Measurements from ENCODE around the gene ARHGAP22. TPM values are rescaled to one million over a fixed set of nuclear protein-coding genes. Genes with fewer than 3 reads are reported as not detected.

Gene ARHGAP22
- total RNA-seq, 1 donor from 2014 or later: 5.1 TPM

- Mint-ChIP-seq H3K36me3 (no peaks in the 10 kb centered on the region), H3K4me3 (no peak overlapping the region), H3K27me3 (peaks cover 4% of the 10 kb centered on the region), H3K9me3 (no peaks in the 10 kb centered on the region), H3K27ac (no peak overlapping the region), H3K4me1 (ENCODE audit: unreplicated experiment) (no peaks in the 10 kb centered on the region)
- no peak for TF ChIP-seq CTCF (conservative IDR thresholded peaks at IDR 0.05)
- no peak for DNase-seq (ENCODE audit: extremely low spot score, unreplicated experiment)
Observed at GRCh38 chr10:48536156-48536500, 68.7 kb downstream of the ARHGAP22 start.

GRCh38 chr10:48535416-48536155, 69.3 kb downstream of the ARHGAP22 start:
- H3K4me3 Mint-ChIP-seq: no peak overlapping the region
- no peaks in the 10 kb centered on the region for H3K4me1 Mint-ChIP-seq (ENCODE audit: unreplicated experiment)
- H3K36me3 Mint-ChIP-seq: no peaks in the 10 kb centered on the region
- H3K27ac Mint-ChIP-seq: no peak overlapping the region
- no peak for TF ChIP-seq CTCF (conservative IDR thresholded peaks at IDR 0.05)
- H3K27me3 Mint-ChIP-seq: peaks cover 4% of the 10 kb centered on the region
- no peaks in the 10 kb centered on the region for H3K9me3 Mint-ChIP-seq
- no peak for DNase-seq (ENCODE audit: extremely low spot score, unreplicated experiment)

GRCh38 chr10:48533951-48534720, 70.7 kb downstream of the ARHGAP22 start:
- no peak overlapping the region for H3K4me3 Mint-ChIP-seq
- no peaks in the 10 kb centered on the region for H3K9me3 Mint-ChIP-seq
- H3K36me3 Mint-ChIP-seq: no peaks in the 10 kb centered on the region
- DNase-seq (ENCODE audit: extremely low spot score, unreplicated experiment): peak; percentile 56
- no peak overlapping the region for H3K27ac Mint-ChIP-seq
- TF ChIP-seq CTCF (conservative IDR thresholded peaks at IDR 0.05): no peak
- H3K4me1 Mint-ChIP-seq (ENCODE audit: unreplicated experiment): no peaks in the 10 kb centered on the region
- peaks cover 8% of the 10 kb centered on the region for H3K27me3 Mint-ChIP-seq

- H3K27me3 Mint-ChIP-seq: peaks cover 12% of the 10 kb centered on the region
- DNase-seq (ENCODE audit: extremely low spot score, unreplicated experiment): no peak
- no peak overlapping the region for H3K4me3 Mint-ChIP-seq
- peaks cover 5% of the 10 kb centered on the region for H3K9me3 Mint-ChIP-seq
- TF ChIP-seq CTCF (conservative IDR thresholded peaks at IDR 0.05): no peak
- no peaks in the 10 kb centered on the region for H3K4me1 Mint-ChIP-seq (ENCODE audit: unreplicated experiment)
- H3K36me3 Mint-ChIP-seq: no peaks in the 10 kb centered on the region
- no peak overlapping the region for H3K27ac Mint-ChIP-seq
Observed at GRCh38 chr10:48533540-48533939, 71.3 kb downstream of the ARHGAP22 start.

- Mint-ChIP-seq H3K4me3 (no peak overlapping the region), H3K27ac (no peak overlapping the region), H3K4me1 (ENCODE audit: unreplicated experiment) (peaks cover 1% of the 10 kb centered on the region), H3K9me3 (peaks cover 6% of the 10 kb centered on the region), H3K27me3 (peaks cover 18% of the 10 kb centered on the region), H3K36me3 (no peaks in the 10 kb centered on the region)
- no peak for TF ChIP-seq CTCF (conservative IDR thresholded peaks at IDR 0.05)
- DNase-seq (ENCODE audit: extremely low spot score, unreplicated experiment): no peak
Observed at GRCh38 chr10:48531486-48531885, 73.4 kb downstream of the ARHGAP22 start.
